Hair follicular keratinocyte (primary cell): ENCODE results near the gene ACTR2. TPM values are rescaled to one million over a fixed set of nuclear protein-coding genes. Genes with fewer than 3 reads are reported as not detected.

Source experiments
- total RNA-seq: library from RNA; depleted of rRNA; stranded (reverse); fragments of >200 nt; gene quantifications from 2 replicates; pipeline ENCODE4 v1.2.3, GENCODE V29; 2015

Gene ACTR2
- total RNA-seq = 81.1 and 90.6 TPM in 2 replicates

GRCh38 chr2:65227456-65228262, at the start of gene ACTR2:
Gene ACTR2 (plus strand): TSS chr2:65227831. CDS start chr2:65227910, 79 bp downstream.

Other genes starting within 250 kb of the ACTR2 start
- 41.2 and 58.5 TPM in 2 replicates for gene SLC1A4, start 238.4 kb upstream of the ACTR2 start, total RNA-seq
- gene CEP68, start 171.4 kb upstream of the ACTR2 start, total RNA-seq = 3.7 and 4.6 TPM in 2 replicates
- gene RAB1A, start 97.7 kb upstream of the ACTR2 start, total RNA-seq = 81.4 and 90.0 TPM in 2 replicates
- 14.1 and 20.5 TPM in 2 replicates for gene SPRED2, start 204.8 kb downstream of the ACTR2 start, total RNA-seq